ENCODE data around the gene SLC22A24.
A peak's percentile ranks its signal among the peaks of the same experiment; 100 is the strongest.
"Not testable (repeated sequence)": the region's sequence is repeated elsewhere in the genome, so short reads cannot be mapped to it uniquely, and the experiment has no call there.

Gene SLC22A24, protein sequence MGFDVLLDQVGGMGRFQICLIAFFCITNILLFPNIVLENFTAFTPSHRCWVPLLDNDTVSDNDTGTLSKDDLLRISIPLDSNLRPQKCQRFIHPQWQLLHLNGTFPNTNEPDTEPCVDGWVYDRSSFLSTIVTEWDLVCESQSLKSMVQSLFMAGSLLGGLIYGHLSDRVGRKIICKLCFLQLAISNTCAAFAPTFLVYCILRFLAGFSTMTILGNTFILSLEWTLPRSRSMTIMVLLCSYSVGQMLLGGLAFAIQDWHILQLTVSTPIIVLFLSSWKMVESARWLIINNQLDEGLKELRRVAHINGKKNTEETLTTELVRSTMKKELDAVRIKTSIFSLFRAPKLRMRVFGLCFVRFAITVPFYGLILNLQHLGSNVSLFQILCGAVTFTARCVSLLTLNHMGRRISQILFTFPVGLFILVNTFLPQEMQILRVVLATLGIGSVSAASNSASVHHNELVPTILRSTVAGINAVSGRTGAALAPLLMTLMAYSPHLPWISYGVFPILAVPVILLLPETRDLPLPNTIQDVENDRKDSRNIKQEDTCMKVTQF

GRCh38 chr11:63144121-63144520 lies at the start of gene SLC22A24:
Gene SLC22A24, minus strand, starts transcription at chr11:63144221. Its CDS starts 442 bp downstream, at chr11:63143779.
- DNase-seq: no peak

- no peak for DNase-seq
These were observed 36.5 kb upstream of the SLC22A24 start for GRCh38 chr11:63180536-63180935.

DNA sequence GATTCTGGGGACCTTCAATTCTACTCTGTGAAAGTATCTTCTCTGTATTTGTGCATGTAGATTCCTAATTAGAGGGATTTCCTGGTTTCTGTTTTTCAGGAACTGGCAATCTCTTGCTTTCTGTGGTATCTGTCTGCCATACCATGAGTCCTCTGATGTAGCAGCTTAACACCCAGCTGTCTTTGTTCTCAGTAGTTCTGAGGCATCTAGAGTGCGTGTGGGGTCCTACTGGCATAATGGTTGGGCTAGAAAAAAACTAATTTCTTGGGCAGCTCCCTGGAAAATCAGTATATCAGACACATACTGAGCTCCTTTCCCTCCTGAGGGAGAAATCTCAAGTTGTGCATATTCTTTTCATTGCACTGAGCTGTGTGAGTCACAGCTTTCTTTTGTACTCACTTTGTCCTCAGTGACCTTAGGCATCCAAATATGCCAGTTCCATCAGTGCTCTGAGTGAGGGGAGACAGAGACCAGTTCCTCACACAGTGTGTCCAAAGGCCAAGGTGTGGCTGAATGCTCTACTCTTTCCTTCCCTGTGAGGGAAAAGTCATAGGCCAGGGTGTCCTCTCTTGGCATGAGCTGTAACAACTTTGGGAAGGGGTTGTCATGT lies 35.5 kb upstream of the SLC22A24 start:
- no peak for DNase-seq

- DNase-seq: no peak
These were observed 33.9 kb upstream of the SLC22A24 start for GRCh38 chr11:63177872-63178271.

GRCh38 chr11:63165706-63166310 lies 21.8 kb upstream of the SLC22A24 start:
- DNase-seq: no peak

DNA sequence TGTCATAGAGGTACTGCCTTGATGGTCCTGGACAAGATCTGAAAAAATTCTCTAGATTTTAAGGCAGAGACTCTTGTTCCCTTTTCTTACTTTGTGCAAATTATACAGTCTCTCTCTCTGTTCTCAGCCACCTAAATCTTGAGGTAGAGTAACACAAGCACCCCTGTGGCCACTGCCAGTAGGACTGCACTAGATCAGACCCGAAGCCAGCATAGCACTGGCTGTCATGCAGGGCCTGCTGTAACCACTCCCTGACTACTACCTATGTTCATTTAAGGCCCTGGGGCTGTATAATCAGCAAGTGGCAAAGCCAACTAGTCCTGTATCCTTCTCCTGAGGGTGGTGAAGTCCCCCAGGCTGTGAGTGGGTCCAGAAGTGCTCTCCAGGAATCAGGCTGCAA lies 11.8 kb upstream of the SLC22A24 start:
- DNase-seq: no peak

DNA sequence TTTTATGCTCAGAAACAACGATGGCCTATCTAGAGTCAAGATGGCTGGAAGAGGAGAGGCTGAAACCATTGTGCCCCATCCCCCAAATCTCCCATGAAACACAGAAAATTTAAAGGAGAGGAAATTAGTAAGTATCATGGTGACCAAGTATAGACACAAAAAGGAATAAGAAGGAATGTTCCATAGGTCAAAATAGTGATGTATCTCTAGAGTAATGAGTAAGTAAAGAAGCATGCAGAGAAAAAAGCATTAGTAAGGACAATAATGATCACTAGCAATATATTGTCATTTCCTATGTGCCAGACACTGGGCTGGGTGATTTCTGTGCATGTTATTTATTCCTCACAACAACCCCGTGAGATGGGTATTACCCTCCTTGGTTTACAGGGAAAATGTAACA lies 2.6 kb upstream of the SLC22A24 start:
- DNase-seq: no peak

GRCh38 chr11:63142459-63142858 lies 1.6 kb downstream of the SLC22A24 start:
- no peak for DNase-seq

DNA sequence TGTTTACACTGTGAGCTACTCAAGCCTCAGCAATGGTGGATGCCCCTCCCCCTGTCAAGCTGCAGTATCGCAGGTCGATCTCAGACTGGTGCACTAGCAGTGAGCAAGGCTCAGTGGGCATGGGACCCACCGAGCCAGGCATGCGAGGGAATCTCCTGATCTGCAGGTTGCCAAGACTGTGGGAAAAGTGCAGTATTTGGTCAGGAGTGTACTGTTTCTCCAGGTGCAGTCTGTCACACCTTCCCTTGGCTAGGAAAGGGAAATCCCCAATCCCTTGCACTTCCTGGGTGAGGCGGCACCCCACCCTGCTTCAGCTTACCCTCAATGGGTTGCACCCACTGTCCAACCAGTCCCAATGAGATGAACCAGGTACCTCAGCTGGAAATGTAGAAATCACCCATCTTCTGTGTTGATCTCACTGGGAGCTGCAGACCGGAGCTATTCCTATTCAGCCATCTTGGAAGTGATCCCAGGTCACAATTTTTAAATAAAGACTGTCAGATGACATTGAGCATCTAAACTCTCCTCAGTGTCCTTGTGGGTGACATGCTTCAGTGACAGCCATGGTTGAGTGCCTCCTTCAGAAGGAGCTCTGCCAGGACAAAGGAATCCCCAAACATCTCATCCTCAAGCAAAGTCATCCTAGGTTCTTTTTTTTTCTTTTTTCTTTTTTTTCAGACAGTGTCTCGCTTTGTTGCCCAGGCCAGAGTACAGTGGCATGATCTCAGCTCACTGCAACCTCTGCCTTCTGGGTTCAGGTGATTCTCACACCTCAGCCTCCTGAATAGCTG lies 10.8 kb downstream of the SLC22A24 start:
- DNase-seq: no peak

- no peak for DNase-seq
These were observed 44.5 kb downstream of the SLC22A24 start for GRCh38 chr11:63099555-63099954.

DNA sequence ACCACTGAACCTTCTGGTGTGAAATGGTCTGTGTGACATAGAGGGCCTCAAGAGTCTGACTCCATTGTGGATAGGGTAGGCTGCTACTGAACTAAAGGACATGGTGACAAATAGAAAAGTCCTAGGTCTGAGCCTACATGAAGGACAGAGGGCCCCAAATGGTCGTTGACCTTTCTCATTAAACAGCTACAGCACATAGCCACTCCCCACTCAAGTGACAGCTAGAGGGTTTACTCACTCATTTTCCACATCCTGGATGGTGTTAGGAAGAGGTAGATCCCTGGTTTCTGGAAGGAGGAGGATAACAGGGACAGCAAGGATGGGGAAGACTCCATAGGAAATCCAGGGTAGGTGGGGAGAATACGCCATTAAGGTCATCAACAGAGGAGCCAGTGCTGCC lies 63.3 kb downstream of the SLC22A24 start:
- DNase-seq: no peak

DNA sequence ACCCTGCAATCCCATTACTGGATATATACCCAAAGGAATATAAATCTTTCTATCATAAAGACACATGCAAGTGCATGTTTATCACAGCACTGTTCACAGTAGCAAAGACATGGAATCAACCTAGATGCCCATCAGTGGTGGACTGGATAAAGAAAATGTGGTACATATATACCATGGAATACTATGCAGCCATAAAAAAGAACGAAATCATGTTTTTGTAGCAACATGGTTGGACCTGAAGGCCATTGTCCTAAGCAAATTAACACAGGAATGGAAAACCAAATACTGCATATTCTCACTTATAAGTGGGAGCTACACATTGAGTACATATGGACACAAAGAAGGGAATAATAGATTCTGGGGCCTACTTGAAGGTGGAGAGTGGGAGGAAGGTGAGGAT lies 97.8 kb downstream of the SLC22A24 start:
- not testable (repeated sequence) for DNase-seq

- no peak for DNase-seq
These were observed 101.4 kb downstream of the SLC22A24 start for GRCh38 chr11:63042596-63042995.

- DNase-seq: peak; percentile 6
These were observed 111.6 kb downstream of the SLC22A24 start for GRCh38 chr11:63032457-63032856.
